Panc1 (cell line): ENCODE results near the gene AADACL2. TPM values are rescaled to one million over a fixed set of nuclear protein-coding genes. Genes with fewer than 3 reads are reported as not detected.

Experiments used
- ATAC-seq: fragments of 200-7000 bp; cut with Tn5 transposase; 2 replicates; pipeline ENCODE4 v1.9.1; 2020; ENCODE audit warnings: mild to moderate bottlenecking, moderate library complexity
- BruUV-seq: library from RNA; stranded (reverse); fragments of 400-500 nt; replicated peaks from 2 replicates; lab custom pipeline; 2021; lab: Mats Ljungman, UMichigan
- CTCF ChIA-PET: fragments of 300-600 bp; sonication (Branson Sonifier 250); formaldehyde crosslinking; loops from one replicate; lab custom pipeline; 2022; ENCODE audit warnings: antibody characterized with exemption; lab: Charles Lee
- POLR2A ChIA-PET: fragments of 300-600 bp; sonication (Branson Sonifier 250); formaldehyde crosslinking; loops from one replicate; lab custom pipeline; 2022; ENCODE audit warnings: antibody characterized with exemption; lab: Charles Lee
- DNase-seq: peaks from one replicate; pipeline ENCODE4 v3.0.0-alpha.2; 2010; ENCODE audit warnings: low read depth, low spot score
- H3K27ac ChIP-seq: 2 replicates; pipeline ENCODE4 v1.5.1; 2011; ENCODE audit warnings: mild to moderate bottlenecking, low read length, inconsistent platforms
- H3K27me3 ChIP-seq: fragments of 200-500 bp; sonication (Bioruptor generic); 2 replicates; pipeline ENCODE4 v1.6.0; 2014; ENCODE audit warnings: low read length, inconsistent platforms; ENCODE audit not compliant: control insufficient read depth, insufficient read depth
- H3K36me3 ChIP-seq: fragments of 200-500 bp; sonication (Bioruptor generic); 2 replicates; pipeline ENCODE4 v1.5.1; 2014; ENCODE audit warnings: inconsistent platforms, mild to moderate bottlenecking, low read length, moderate library complexity; ENCODE audit not compliant: control insufficient read depth, insufficient read depth
- H3K4me1 ChIP-seq: 2 replicates; pipeline ENCODE4 v1.5.1; 2011; ENCODE audit warnings: inconsistent platforms, mild to moderate bottlenecking, low read length, moderate library complexity; ENCODE audit not compliant: control insufficient read depth, insufficient read depth
- H3K4me3 ChIP-seq, 2 experiments: 2 replicates each; pipeline ENCODE4 v1.5.1; 2011 to 2012; ENCODE audit warnings: low read depth in 2 of 2, low read length in 2 of 2, mild to moderate bottlenecking in 2 of 2, inconsistent platforms in 1 of 2, moderate library complexity in 1 of 2
- H3K9me3 ChIP-seq: fragments of 200-500 bp; sonication (Bioruptor generic); 2 replicates; pipeline ENCODE4 v1.5.1; 2014; ENCODE audit warnings: low read depth, mild to moderate bottlenecking, inconsistent platforms, low read length, moderate library complexity; ENCODE audit not compliant: control insufficient read depth, insufficient read depth
- CTCF ChIP-seq: fragments of 450-650 bp; IDR thresholded peaks from 2 replicates; pipeline ENCODE4 v1.5.1; 2017; ENCODE audit warnings: mild to moderate bottlenecking
- POLR2AphosphoS5 ChIP-seq: IDR thresholded peaks from 2 replicates; pipeline ENCODE4 v1.6.1; 2012; ENCODE audit warnings: mild to moderate bottlenecking, low read depth, low read length, moderate library complexity
- REST ChIP-seq, 2 experiments: IDR thresholded peaks; 2 replicates each; pipeline ENCODE4 v1.6.1; 2011 to 2012; ENCODE audit warnings: low read depth in 2 of 2, control low read depth in 1 of 2, low read length in 1 of 2, mild to moderate bottlenecking in 1 of 2, moderate library complexity in 1 of 2; ENCODE audit not compliant: insufficient read depth in 1 of 2
- SIN3A ChIP-seq: IDR thresholded peaks from 2 replicates; pipeline ENCODE4 v1.6.1; 2012; ENCODE audit warnings: low read depth, mild to moderate bottlenecking, low read length, moderate library complexity, borderline replicate concordance; ENCODE audit not compliant: insufficient read depth
- TCF7L2 ChIP-seq: IDR thresholded peaks from 2 replicates; pipeline ENCODE4 v1.6.1; 2011; ENCODE audit warnings: mild to moderate bottlenecking, low read depth, low read length, inconsistent platforms
- in situ Hi-C: cut with HindIII; loops from 2 replicates; pipeline ENCODE4 v1.10.0; 2016; ENCODE audit warnings: low sequenced_read_pairs, low pct_unique_long_range_greater_than_20kb
- intact Hi-C: fragments of 100-400 bp; cut with micrococcal nuclease; formaldehyde crosslinking; loops from one replicate; pipeline ENCODE4 v1.10.0; 2022; ENCODE audit not compliant: unreplicated experiment
- total RNA-seq: library from RNA; stranded (reverse); gene quantifications from one replicate; pipeline ENCODE4 v1.2.1, GENCODE V29; 2021; ENCODE audit not compliant: unreplicated experiment

AADACL2 gene
- total RNA-seq, 1 experiment from 2014 or later = not detected

GRCh38 chr3:151796105-151796680 lies 62.5 kb downstream of the AADACL2 start:
- Histone ChIP-seq H3K4me3 (no peak overlapping the region), H3K27ac (no peak overlapping the region), H3K27me3 (no peaks in the 10 kb centered on the region), H3K9me3 (no peaks in the 10 kb centered on the region), H3K4me1 (no peaks in the 10 kb centered on the region), H3K36me3 (no peaks in the 10 kb centered on the region)
- ChIA-PET CTCF (no interaction called here), POLR2A (no interaction called here)
- in situ Hi-C loops = no loop called here
- TF ChIP-seq SIN3A (no peak), CTCF (no peak), TCF7L2 (no peak), REST (IDR thresholded peaks at IDR 0.05; ENCODE audit: insufficient read depth in 1 of 2, low read depth in 2 of 2, low read length in 1 of 2) (no peak), POLR2AphosphoS5 (no peak)
- ATAC-seq (no peak), DNase-seq (no peak)
- no TSS peak for BruUV-seq
- intact Hi-C loops = no loop called here

GRCh38 chr3:151798466-151798865 lies 64.7 kb downstream of the AADACL2 start:
- in situ Hi-C loops = no loop called here
- ChIA-PET POLR2A (no interaction called here), CTCF (no interaction called here)
- H3K36me3 ChIP-seq = no peaks in the 10 kb centered on the region
- intact Hi-C loops = no loop called here
- H3K27me3 ChIP-seq = no peaks in the 10 kb centered on the region
- H3K4me3 ChIP-seq = no peak overlapping the region
- TF ChIP-seq REST (IDR thresholded peaks at IDR 0.05; ENCODE audit: insufficient read depth in 1 of 2, low read depth in 2 of 2, low read length in 1 of 2) (no peak), SIN3A (no peak), TCF7L2 (no peak), CTCF (no peak), POLR2AphosphoS5 (no peak)
- no peaks in the 10 kb centered on the region for H3K4me1 ChIP-seq
- H3K27ac ChIP-seq = no peak overlapping the region
- DNase-seq (no peak), ATAC-seq (no peak)
- H3K9me3 ChIP-seq = no peaks in the 10 kb centered on the region
- BruUV-seq = no TSS peak
